CD4-positive, alpha-beta T cell (primary cell): Measurements from ENCODE around the gene SH3GL2. TPM values are rescaled to one million over a fixed set of nuclear protein-coding genes. Genes with fewer than 3 reads are reported as not detected.

Experiments
- ATAC-seq: fragments of 200-7000 bp; cut with Tn5 transposase; one replicate; pipeline ENCODE4 v1.10.0; 2022; ENCODE audit warnings: mild to moderate bottlenecking; ENCODE audit not compliant: poor library complexity
- CTCF ChIA-PET: fragments of 350-600 bp; sonication (Branson Sonifier 250); formaldehyde crosslinking; loops from one replicate; lab custom pipeline; 2021; ENCODE audit warnings: antibody characterized with exemption, inconsistent platforms; lab: Charles Lee
- POLR2A ChIA-PET: fragments of 350-600 bp; sonication (Branson Sonifier 250); formaldehyde crosslinking; loops from one replicate; lab custom pipeline; 2021; ENCODE audit warnings: antibody characterized with exemption, inconsistent platforms; lab: Charles Lee
- DNase-seq, 14 experiments: peaks; one replicate each; pipeline ENCODE4 v3.0.0-alpha.2; 2013 to 2020; ENCODE audit warnings: mixed read lengths in 2 of 14
- H3K27ac ChIP-seq, 2 donors: one replicate each; pipeline versions ENCODE4 v1.5.1 to v1.7.0; 2013; ENCODE audit warnings: low read length in 2 of 2, low read depth in 1 of 2, mild to moderate bottlenecking in 1 of 2
- H3K27me3 ChIP-seq, 2 experiments: 1 replicate in 1 of 2; 2 replicates in 1 of 2; pipeline versions ENCODE4 v1.6.1 to v1.7.0; 2013; ENCODE audit warnings: low read length in 2 of 2, control low read depth in 1 of 2, mild to moderate bottlenecking in 1 of 2, moderate library complexity in 1 of 2; ENCODE audit not compliant: insufficient read depth in 2 of 2, control insufficient read depth in 1 of 2
- H3K36me3 ChIP-seq: one replicate; pipeline ENCODE4 v1.6.1; 2013; ENCODE audit warnings: low read length, control low read depth; ENCODE audit not compliant: insufficient read depth
- H3K4me1 ChIP-seq: one replicate; pipeline ENCODE4 v1.6.1; 2013; ENCODE audit warnings: low read length, control low read depth; ENCODE audit not compliant: insufficient read depth
- H3K4me3 ChIP-seq: one replicate; pipeline ENCODE4 v1.5.1; 2013; ENCODE audit warnings: mild to moderate bottlenecking, low read length, moderate library complexity
- H3K9me3 ChIP-seq, 2 experiments: 1 replicate in 1 of 2; 2 replicates in 1 of 2; pipeline versions ENCODE4 v1.6.1 to v1.7.0; 2013; ENCODE audit warnings: low read length in 2 of 2, mild to moderate bottlenecking in 2 of 2, control low read depth in 1 of 2, moderate library complexity in 1 of 2; ENCODE audit not compliant: control insufficient read depth in 1 of 2, insufficient read depth in 1 of 2
- H3K27ac Mint-ChIP-seq: one replicate; pipeline ENCODE4 v1.8.0; 2020; ENCODE audit warnings: mixed read lengths
- H3K27me3 Mint-ChIP-seq: one replicate; pipeline ENCODE4 v1.8.0; 2021; ENCODE audit warnings: mixed read lengths
- H3K36me3 Mint-ChIP-seq: one replicate; pipeline ENCODE4 v1.8.0; 2021; ENCODE audit warnings: low read depth, mixed read lengths
- H3K4me1 Mint-ChIP-seq: one replicate; pipeline ENCODE4 v1.8.0; 2021; ENCODE audit warnings: low read depth, mixed read lengths
- H3K4me3 Mint-ChIP-seq: one replicate; pipeline ENCODE4 v1.8.0; 2020; ENCODE audit warnings: mild to moderate bottlenecking, mixed read lengths
- H3K9me3 Mint-ChIP-seq: one replicate; pipeline ENCODE4 v1.8.0; 2020; ENCODE audit warnings: mixed read lengths
- intact Hi-C, 2 experiments: fragments of 100-400 bp; cut with DNase I in 1 of 2; cut with micrococcal nuclease in 1 of 2; formaldehyde crosslinking; loops; one replicate each; pipeline versions ENCODE4 v1.15.1 to v1.9.0; 2023 to 2025; cut with DNase I, micrococcal nuclease
- total RNA-seq, 174 experiments: library from RNA in 2 of 174; stranded (reverse) in 2 of 174; gene quantifications; one replicate each; pipeline ENCODE4 v1.2.3 and lab custom pipeline; 2021 to 2026
- TF ChIP-seq, protein P1 (sequence below): fragments of 200-600 bp; IDR thresholded peaks from one replicate; pipeline ENCODE4 v1.8.0; 2022; ENCODE audit warnings: antibody characterized with exemption, mild to moderate bottlenecking

Gene SH3GL2
- total RNA-seq, 2 experiments from 2014 or later: not detected

- H3K4me3 Mint-ChIP-seq: no peak overlapping the region
- CTCF ChIA-PET: no interaction called here
- no peak for ATAC-seq
Observed at GRCh38 chr9:17777465-17777864, 198.6 kb downstream of the SH3GL2 start.

DNA sequence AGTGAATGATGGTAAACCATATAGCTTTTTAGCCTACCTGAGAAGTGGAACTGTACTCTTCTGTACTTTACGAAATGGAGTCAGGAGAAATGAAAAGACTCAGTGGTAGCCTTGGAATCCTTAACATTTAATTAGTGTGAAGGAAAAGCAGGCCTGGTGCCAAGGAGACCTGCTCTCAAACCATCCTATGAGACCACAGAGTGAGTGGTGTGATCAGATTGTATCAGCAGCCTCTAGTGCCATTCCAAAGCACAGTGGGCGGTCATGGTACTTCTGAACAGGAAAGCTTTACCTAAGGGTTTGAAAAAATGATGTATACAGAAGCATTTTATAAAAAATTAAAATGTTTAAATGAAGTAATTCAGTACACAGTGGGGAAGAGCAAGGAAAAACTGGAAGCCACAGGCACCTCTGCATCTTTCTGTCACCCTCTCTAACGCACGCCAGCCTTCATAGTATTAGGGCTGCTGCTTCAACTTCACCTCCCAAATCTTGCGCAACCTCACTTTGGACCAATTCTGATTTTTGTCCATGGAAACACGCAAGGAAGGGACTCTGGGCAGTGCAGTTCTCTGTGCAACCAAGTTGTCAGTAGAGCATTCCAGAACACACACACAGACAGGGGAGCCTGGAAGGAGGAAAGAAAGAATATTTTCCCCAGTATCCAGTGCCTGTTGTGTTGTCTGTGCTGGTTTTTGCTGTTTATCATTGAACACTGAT lies 203.7 kb downstream of the SH3GL2 start:
- Mint-ChIP-seq H3K4me1 (no peaks in the 10 kb centered on the region), H3K36me3 (no peaks in the 10 kb centered on the region), H3K27me3 (peaks cover 8% of the 10 kb centered on the region), H3K9me3 (peaks cover 4% of the 10 kb centered on the region), H3K27ac (no peak overlapping the region), H3K4me3 (no peak overlapping the region)
- Histone ChIP-seq H3K27ac (no peak overlapping the region), H3K4me1 (no peaks in the 10 kb centered on the region), H3K9me3 (peaks cover 0 to 3% of the 10 kb centered on the region in 2 experiments), H3K27me3 (no peaks in the 10 kb centered on the region), H3K4me3 (no peak overlapping the region), H3K36me3 (no peaks in the 10 kb centered on the region)
- ChIA-PET CTCF (no interaction called here), POLR2A (no interaction called here)
- TF ChIP-seq, protein P1, sequence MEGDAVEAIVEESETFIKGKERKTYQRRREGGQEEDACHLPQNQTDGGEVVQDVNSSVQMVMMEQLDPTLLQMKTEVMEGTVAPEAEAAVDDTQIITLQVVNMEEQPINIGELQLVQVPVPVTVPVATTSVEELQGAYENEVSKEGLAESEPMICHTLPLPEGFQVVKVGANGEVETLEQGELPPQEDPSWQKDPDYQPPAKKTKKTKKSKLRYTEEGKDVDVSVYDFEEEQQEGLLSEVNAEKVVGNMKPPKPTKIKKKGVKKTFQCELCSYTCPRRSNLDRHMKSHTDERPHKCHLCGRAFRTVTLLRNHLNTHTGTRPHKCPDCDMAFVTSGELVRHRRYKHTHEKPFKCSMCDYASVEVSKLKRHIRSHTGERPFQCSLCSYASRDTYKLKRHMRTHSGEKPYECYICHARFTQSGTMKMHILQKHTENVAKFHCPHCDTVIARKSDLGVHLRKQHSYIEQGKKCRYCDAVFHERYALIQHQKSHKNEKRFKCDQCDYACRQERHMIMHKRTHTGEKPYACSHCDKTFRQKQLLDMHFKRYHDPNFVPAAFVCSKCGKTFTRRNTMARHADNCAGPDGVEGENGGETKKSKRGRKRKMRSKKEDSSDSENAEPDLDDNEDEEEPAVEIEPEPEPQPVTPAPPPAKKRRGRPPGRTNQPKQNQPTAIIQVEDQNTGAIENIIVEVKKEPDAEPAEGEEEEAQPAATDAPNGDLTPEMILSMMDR: no peak
- no peak for DNase-seq
- no peak for ATAC-seq
- intact Hi-C loops: no loop called here

More at GRCh38 chr9:17777465-17777864, 198.6 kb downstream of the SH3GL2 start:
- Histone ChIP-seq H3K27ac (no peak overlapping the region), H3K4me3 (no peak overlapping the region), H3K9me3 (no peaks in the 10 kb centered on the region), H3K4me1 (no peaks in the 10 kb centered on the region), H3K36me3 (no peaks in the 10 kb centered on the region), H3K27me3 (no peaks in the 10 kb centered on the region)
- no peak overlapping the region for H3K27ac Mint-ChIP-seq
- TF ChIP-seq, protein P1: no peak
- no peaks in the 10 kb centered on the region for H3K27me3 Mint-ChIP-seq
- peaks cover 4% of the 10 kb centered on the region for H3K9me3 Mint-ChIP-seq
- POLR2A ChIA-PET: no interaction called here
- H3K36me3 Mint-ChIP-seq: no peaks in the 10 kb centered on the region
- DNase-seq: no peak
- no peaks in the 10 kb centered on the region for H3K4me1 Mint-ChIP-seq
- intact Hi-C loops: no loop called here

GRCh38 chr9:17783227-17783626 lies 204.4 kb downstream of the SH3GL2 start:
- no peak overlapping the region for H3K27ac ChIP-seq
- Mint-ChIP-seq H3K27ac (no peak overlapping the region), H3K9me3 (peaks cover 3% of the 10 kb centered on the region), H3K27me3 (peaks cover 8% of the 10 kb centered on the region), H3K4me3 (no peak overlapping the region), H3K36me3 (no peaks in the 10 kb centered on the region), H3K4me1 (no peaks in the 10 kb centered on the region)
- ATAC-seq: no peak
- no peaks in the 10 kb centered on the region for H3K36me3 ChIP-seq
- H3K4me3 ChIP-seq: no peak overlapping the region
- H3K27me3 ChIP-seq: no peaks in the 10 kb centered on the region
- no peaks in the 10 kb centered on the region for H3K4me1 ChIP-seq
- TF ChIP-seq, protein P1: no peak
- ChIA-PET CTCF (no interaction called here), POLR2A (no interaction called here)
- intact Hi-C loops: no loop called here
- no peak for DNase-seq
- H3K9me3 ChIP-seq: peaks cover 0 to 3% of the 10 kb centered on the region in 2 experiments
